ENCODE measurements around the gene PACSIN1.

The PACSIN1 gene

DNA sequence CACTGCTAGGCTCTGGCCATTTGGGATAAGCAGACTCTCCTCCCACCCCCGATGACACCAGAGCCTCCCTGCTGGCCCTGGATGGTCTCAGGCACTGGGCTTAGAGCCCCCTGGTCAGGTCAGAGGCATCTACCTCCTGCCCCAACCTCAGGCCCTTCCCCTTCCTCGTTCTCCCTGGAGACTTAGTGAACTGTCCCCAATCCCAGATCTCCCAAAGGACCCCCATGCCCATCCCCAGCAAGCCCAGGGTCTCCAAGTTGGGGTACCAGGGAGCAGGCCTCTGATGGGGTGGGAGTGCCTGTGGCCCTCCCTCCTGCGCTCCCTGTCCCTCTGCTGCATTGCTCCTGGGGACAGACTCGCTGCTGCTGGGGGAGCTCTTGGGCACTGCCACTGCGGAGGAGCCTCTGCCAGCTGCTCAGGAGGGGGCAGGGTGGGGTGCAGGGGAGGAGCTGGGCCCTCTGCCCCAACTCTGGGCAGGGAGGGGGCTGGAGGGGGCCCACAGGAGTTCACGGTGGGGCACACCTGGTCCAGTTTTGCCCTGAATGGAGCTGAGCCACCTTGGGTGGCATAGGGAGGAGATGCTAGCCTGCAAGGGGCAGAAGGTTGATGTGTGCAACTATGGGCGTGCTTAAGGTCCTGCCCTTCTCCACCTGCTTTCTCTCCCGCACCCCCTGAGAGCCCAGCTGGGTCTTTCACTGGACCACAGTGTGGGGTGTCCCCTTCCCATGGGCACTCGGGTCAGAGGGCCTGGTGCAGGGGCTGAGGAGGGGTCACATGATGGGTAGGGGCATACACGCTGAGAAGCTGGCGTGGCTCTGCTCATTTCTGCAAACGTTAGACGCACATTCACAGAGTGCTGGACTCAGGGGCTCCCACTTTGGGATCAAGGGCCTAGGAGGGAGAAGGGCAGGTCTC is 49.9 kb downstream of the PACSIN1 start:
- DNase-seq, result no peak

GRCh38 chr6:34516391-34517324 is 50.8 kb downstream of the PACSIN1 start:
- no peak for DNase-seq

DNA sequence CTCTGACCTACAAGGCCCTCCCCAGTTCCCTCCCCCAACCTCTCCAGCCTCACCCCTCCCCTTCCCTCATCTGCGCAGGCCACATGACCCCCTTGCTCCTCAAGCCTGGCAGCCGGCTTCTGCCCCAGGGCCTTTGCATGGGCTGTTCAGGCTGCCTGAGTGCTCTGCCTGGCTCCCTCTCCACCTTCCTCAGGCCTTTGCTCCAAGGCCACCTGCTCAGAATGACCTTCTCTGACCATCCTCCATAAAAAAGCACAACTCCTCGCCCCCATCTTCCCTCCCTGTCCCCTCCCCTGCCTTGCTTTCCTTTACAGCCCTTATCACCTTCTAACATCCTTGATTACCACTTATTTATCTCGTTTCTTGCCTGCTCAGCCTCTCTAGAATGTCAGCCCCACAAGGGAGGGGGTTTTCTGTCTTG is 51.6 kb downstream of the PACSIN1 start:
- DNase-seq, result no peak

DNA sequence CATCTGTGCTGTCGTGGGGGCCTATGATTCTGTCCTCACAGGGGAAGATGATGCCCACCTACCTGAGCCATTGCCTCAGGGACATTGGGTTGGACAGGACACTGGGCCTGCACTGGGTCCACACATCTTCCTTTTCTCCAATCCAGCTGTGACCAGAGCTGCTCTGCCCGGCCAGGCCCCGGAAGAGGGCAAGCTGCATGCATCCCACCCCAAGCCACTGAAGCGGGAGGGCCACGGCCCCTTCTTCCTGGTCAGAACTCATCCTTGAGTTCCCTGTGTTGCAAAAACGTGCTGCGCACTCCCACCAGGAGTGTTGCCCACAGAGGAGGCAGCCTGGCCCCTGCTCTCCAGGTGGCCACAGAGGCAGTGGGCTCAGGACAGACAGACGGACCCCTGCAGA is 52.1 kb downstream of the PACSIN1 start:
- DNase-seq, result no peak

DNA sequence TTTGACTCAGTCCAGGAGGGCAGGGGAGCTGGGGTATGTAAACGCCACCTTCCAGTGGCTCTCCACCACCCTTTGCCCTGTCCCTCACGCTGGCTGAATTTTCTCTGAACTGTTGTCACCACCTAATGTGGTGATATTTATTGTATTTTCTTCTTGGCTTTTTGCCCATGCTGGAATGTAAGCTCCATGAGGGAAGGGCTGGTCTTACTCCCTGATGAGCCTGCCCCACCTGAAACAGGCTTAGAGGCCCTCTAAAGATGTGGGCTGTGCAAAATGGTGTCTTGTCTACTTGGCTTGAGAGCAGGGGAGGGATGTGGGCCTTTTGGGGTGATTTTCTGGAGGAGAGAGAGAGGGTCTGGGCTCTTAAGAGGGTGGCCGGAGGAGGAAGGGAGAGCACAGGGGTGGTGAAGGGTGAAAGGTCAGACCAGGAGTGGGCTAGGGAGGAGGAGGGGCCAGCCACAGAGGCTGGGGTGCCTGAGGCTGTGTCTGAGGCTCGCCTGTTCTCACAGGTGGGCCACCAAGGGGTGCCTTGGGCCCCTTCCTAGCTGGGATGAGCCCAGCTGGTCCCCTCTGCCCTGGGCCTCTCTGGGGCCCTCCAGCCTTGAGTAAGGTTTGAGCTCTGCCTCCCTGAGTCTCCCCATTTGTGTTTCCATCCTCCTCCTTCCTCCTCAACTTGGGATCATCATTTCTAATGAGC is 52.9 kb downstream of the PACSIN1 start:
- DNase-seq, result no peak

DNA sequence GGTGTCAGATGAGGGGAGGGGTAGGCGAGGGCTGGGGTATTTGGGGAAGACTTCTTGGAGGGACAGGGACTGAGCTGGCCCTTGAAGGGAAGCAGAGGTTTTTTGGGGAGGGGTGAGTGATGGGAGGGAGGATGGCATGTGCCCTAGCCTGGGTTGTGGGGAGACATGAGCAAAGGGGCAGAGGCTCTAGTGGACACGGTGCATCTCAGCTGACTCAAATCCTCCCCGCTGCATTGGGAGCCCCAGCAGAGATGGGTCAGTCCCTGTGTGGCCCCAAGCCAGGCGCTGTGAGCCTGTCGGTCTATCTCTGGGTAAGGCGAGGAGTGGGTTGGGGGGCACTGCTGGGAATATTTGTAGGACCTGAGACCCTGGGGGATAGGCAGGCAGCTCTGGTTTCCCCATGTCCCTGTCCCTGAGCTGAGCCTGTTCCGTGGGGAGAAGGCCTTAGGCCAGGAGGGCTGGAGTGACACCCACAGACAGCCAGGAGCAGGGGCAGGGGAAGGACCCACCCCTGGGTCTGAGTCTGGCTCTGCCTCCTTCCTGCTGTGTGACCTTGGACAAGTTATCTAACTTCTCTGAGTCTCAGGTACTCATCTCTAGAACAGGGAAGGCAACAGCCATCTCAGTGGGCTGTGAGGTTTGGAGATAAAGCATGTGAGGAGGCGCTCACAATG is 54.2 kb downstream of the PACSIN1 start:
- no peak for DNase-seq

DNA sequence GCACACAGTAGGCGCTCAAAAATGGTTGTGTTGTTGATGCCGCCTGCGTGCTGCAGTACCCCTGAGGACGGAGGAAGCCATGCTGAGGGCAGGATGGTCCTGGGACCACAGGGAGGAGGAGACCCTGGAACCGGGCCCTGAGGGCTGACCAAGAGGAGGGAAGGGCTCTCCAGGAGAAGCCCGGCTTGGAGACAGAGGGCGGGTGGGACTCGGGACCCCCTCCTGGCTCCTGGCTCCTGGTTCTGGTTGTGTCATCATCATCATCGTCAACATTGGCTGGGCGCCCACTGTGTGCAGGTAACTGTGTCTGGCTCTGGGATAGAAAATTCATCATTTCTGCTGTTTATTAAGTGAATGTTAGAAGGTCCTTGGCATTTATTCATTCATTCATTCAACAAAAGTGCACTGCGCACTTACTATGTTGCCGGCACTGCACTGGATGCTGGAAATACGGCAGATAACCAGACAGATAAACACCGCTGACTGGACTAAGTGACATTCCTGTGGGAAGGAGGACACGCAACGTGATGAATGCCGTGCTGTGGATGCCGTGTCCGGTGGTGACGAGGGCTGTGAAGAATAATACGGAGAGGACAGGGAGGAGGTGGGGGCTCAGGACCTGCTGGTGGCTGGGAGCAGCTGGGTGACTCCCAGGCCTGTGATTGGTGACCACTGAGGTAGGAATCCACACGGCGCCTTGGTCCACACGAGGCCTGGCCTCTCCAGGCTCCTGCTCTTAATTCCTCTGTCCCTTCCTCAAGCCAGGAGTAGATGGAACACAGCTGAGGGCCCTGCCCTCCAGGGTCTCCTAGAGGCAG is 55.0 kb downstream of the PACSIN1 start:
- DNase-seq, result no peak

- DNase-seq, result no peak
Measured at GRCh38 chr6:34521463-34522285, 55.8 kb downstream of the PACSIN1 start.

- DNase-seq, result no peak
Measured at GRCh38 chr6:34522761-34523160, 56.9 kb downstream of the PACSIN1 start.

- peak in 1 of 14 donors; percentile 68 for DNase-seq
Measured at GRCh38 chr6:34523441-34524206, 57.7 kb downstream of the PACSIN1 start.

DNA sequence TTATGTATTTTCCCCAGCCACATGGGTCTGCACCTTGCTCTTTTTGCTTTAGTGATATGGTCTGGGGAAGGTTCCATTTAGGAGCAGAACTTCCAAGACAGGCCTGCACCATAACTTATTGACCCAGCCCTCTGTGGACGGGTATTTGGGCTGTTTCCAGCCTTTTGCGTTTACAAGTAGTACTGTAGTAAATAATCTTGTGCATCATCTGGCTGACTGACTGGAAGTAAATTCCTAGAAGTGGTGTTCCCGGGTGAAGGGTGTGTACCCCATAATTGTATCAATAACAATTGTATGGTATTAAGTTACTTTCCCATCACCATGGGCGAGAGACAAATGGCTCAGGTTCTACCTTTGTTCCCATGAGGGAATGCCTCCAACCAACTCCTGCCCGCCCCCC is 58.6 kb downstream of the PACSIN1 start:
- DNase-seq, result no peak

- DNase-seq, result no peak
Measured at GRCh38 chr6:34524971-34525370, 59.1 kb downstream of the PACSIN1 start.

DNA sequence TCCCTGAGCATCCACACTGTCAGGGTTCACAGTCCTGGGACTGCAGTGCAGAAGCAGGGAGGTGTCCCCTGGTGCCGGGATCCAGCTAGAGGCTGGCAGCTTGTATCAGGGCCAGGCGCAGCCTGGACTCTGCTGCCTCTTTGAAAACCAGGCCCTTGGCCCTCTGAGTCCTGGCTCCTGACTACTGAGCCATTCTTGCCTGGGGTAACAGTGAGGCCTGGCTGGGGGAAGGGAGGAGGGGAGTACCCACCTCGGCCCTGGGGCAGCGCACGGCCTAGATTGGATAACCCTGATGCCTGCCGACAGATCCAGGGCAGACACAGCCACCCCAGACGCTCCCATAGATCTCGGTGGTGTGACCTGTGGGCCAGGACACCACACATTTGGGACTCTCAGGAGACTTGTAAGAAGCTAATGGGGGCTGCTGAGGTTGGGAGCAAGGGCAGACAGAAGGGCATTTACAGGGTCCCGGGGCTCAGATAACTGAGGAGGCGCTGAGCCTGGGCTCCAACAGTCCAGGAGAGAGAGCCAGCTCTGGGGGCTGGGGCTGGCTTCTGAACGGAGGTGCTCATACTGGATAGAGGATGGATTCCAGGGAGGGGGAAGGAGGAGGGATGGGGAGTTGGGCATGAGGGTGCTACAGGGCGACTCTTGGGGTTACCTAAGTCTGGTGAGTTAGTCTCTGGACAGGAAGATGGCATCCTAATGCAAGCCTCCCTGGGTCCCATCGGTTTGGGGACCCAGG is 59.7 kb downstream of the PACSIN1 start:
- DNase-seq, result peak in 1 of 14 donors; percentile 40

DNA sequence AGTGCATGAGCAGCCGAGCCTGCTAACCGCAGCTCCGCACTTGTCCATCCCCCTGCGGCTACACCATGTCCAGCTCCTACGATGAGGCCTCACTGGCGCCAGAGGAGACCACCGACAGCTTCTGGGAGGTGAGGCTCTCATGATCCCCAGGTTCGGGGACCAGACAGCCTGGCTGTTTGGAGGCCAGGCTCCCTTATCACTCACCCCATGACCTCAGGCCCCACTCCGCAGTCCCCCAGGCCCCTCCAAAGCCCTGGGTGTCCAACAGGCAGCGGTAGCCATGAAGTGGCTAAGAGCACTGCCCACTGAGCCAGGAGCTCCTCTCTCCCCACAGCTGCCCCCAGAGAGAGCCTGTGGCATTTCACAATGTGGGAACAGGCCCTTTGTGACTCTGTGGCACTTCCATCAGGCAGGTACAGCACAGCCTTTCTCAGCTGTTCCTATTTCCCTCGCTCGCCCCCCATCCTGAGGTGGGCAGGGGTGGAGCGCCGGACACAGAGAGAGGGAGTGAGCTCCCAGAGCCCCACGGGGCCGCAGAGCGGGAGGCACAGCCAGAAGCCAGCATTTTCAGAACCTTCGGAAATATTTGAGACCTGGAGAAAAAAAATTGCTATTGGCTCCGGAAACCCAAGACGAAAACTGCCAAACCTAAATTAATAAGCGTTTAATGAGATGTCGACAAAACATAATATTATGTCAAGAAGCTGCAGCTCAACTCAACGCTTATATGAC is 60.5 kb downstream of the PACSIN1 start:
- no peak for DNase-seq

DNA sequence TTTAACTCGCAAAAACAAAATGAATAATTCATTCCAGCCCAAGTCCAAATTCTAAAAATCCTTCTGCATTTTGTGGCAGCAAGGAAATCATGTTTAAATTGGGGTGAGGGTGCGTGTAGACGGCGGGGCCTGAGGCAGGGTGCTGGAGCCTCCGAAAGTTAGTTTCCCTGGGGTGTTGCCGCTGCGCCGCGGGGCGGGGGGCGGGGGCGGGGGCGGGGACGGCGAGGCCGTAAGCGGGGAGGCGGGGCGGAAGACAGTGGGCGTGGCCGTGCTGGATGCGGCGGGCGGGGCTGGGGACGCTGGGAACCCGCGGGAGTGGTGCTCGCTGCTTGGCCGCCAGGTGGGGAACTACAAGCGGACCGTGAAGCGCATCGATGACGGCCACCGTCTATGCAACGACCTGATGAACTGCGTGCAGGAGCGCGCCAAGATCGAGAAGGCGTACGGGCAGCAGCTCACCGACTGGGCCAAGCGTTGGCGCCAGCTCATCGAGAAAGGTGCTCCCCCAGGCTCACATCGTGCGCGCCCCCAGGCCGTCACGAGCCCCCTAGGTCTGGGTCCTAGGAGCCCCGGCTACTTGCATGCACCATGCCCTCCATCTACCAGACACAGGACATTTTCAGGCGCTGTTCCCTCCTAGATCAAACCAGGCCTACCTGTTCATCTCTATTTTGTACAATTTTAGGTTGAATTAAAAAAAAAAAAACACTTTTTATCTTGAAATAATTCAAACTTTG is 61.3 kb downstream of the PACSIN1 start:
- DNase-seq, result peak in 13 of 14 donors; percentile 40 to 91 (median 78)

DNA sequence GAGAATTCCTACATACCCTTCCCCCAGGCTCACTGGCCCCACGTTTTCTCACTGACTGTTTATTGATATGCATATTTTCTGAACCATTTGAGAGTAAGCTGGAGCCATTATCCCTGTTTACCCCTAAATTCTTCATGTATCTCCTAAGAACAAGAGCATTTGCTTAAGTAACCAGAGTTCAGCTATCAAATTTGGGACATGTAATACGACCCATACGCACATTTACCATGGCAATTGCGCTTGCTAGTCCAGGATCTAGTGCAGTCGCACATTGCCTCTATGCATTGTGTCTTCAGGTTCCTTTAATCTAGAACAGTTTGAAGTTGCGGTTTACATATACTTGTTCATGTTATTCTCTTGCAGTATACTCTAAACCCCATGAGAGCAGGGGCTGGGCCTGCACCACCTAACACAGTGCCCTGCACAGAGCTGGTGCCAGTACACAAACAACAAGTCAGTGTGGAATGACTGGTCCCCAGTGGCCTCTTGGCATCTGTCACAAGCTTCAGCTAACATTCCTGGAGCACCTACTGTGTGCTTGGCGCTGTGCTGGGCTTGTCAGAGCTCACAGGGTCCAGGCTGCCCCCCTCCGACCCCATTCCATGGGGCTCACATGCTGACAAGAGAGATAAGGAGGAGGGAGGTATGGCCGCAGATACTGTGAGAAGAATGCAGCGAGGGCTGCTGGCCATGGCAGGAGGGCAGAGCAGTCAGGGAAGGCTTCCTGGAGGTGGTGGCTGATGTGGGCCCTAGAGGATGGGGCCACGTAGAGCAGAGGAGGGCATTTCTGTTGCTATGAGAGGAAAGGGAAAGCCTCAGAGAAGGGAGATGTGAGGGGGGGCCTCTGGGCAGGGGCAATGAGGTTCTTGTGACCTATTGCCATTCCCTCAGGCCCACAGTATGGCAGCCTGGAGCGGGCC is 62.1 kb downstream of the PACSIN1 start:
- DNase-seq, result no peak

Measured in C1 segment of cervical spinal cord (tissue), 14 donors.